Measurements from ENCODE around the gene PSMA5.

The PSMA5 gene

GRCh38 chr1:109433322-109433721 lies 7.1 kb upstream of the PSMA5 start:
- Histone ChIP-seq H3K79me2 (ENCODE audit: control insufficient read depth, insufficient read depth, low read length, poor library complexity) (no peaks in the 10 kb centered on the region), H4K12ac (ENCODE audit: low read depth, low read length) (no peak overlapping the region), H3K23ac (ENCODE audit: low read length) (no peak overlapping the region), H4K91ac (ENCODE audit: low read depth, low read length) (no peak overlapping the region), H3K27ac (ENCODE audit: low read depth, low read length) (no peak overlapping the region), H4K8ac (ENCODE audit: low read depth, low read length) (no peak overlapping the region), H2BK5ac (ENCODE audit: low read depth, low read length, poor library complexity) (no peak overlapping the region), H3K9me3 (ENCODE audit: insufficient read depth, low read depth, low read length) (peaks cover 5% of the 10 kb centered on the region), H3K18ac (ENCODE audit: low read length) (no peak overlapping the region), H2BK12ac (ENCODE audit: low read length) (no peak overlapping the region), H3K79me1 (ENCODE audit: low read length) (no peaks in the 10 kb centered on the region), H2AFZ (ENCODE audit: insufficient read depth, low read length, poor library complexity) (no peak overlapping the region), H3K27me3 (ENCODE audit: insufficient read depth, low read length) (no peaks in the 10 kb centered on the region), H3K9ac (ENCODE audit: low read length) (no peak overlapping the region), H2AK5ac (ENCODE audit: low read length) (no peak overlapping the region), H3K36me3 (ENCODE audit: control insufficient read depth in 1 of 2, insufficient read depth in 2 of 2, low read length in 2 of 2) (no peaks in the 10 kb centered on the region), H3K4me2 (ENCODE audit: low read length) (no peak overlapping the region), H3K4me1 (ENCODE audit: control insufficient read depth in 1 of 2, insufficient read depth in 2 of 2, low read length in 2 of 2) (no peaks in the 10 kb centered on the region), H3K14ac (ENCODE audit: low read length) (no peak overlapping the region), H3K4me3 (ENCODE audit: low read depth, low read length) (no peak overlapping the region), H2BK120ac (ENCODE audit: insufficient read depth, low read length, poor library complexity) (no peak overlapping the region), H3K4ac (ENCODE audit: low read depth, low read length) (no peak overlapping the region)
- WGBS (ENCODE audit: extremely low coverage, insufficient coverage, insufficient read length), result no CpG with 5 or more reads among the region's 1 CpG
- no peak for DNase-seq

- DNase-seq, result no peak
- no peaks in the 10 kb centered on the region for H3K27me3 ChIP-seq (ENCODE audit: insufficient read depth, low read length)
- H2AK5ac ChIP-seq (ENCODE audit: low read length), result no peak overlapping the region
- no peaks in the 10 kb centered on the region for H3K79me2 ChIP-seq (ENCODE audit: control insufficient read depth, insufficient read depth, low read length, poor library complexity)
- H2AFZ ChIP-seq (ENCODE audit: insufficient read depth, low read length, poor library complexity), result no peak overlapping the region
- H3K18ac ChIP-seq (ENCODE audit: low read length), result no peak overlapping the region
- H3K4ac ChIP-seq (ENCODE audit: low read depth, low read length), result no peak overlapping the region
- no peak overlapping the region for H4K12ac ChIP-seq (ENCODE audit: low read depth, low read length)
- H2BK5ac ChIP-seq (ENCODE audit: low read depth, low read length, poor library complexity), result no peak overlapping the region
- H3K79me1 ChIP-seq (ENCODE audit: low read length), result no peaks in the 10 kb centered on the region
- H2BK120ac ChIP-seq (ENCODE audit: insufficient read depth, low read length, poor library complexity), result no peak overlapping the region
- no peaks in the 10 kb centered on the region for H3K36me3 ChIP-seq (ENCODE audit: control insufficient read depth in 1 of 2, insufficient read depth in 2 of 2, low read length in 2 of 2)
- no peak overlapping the region for H4K8ac ChIP-seq (ENCODE audit: low read depth, low read length)
- no peak overlapping the region for H3K14ac ChIP-seq (ENCODE audit: low read length)
- H3K4me1 ChIP-seq (ENCODE audit: control insufficient read depth in 1 of 2, insufficient read depth in 2 of 2, low read length in 2 of 2), result no peaks in the 10 kb centered on the region
- H3K23ac ChIP-seq (ENCODE audit: low read length), result no peak overlapping the region
- no peak overlapping the region for H4K91ac ChIP-seq (ENCODE audit: low read depth, low read length)
- peaks cover 5% of the 10 kb centered on the region for H3K9me3 ChIP-seq (ENCODE audit: insufficient read depth, low read depth, low read length)
- no peak overlapping the region for H2BK12ac ChIP-seq (ENCODE audit: low read length)
- no peak overlapping the region for H3K4me2 ChIP-seq (ENCODE audit: low read length)
- H3K27ac ChIP-seq (ENCODE audit: low read depth, low read length), result no peak overlapping the region
- H3K9ac ChIP-seq (ENCODE audit: low read length), result no peak overlapping the region
- no peak overlapping the region for H3K4me3 ChIP-seq (ENCODE audit: low read depth, low read length)
These were observed 6.1 kb upstream of the PSMA5 start for GRCh38 chr1:109432336-109432735.

GRCh38 chr1:109427171-109427467 lies 871 bp upstream of the PSMA5 start:
- no peak overlapping the region for H3K4ac ChIP-seq (ENCODE audit: low read depth, low read length)
- no peak overlapping the region for H3K9ac ChIP-seq (ENCODE audit: low read length)
- peak overlapping the region; percentile 81 for H3K4me2 ChIP-seq (ENCODE audit: low read length)
- WGBS (ENCODE audit: extremely low coverage, insufficient coverage, insufficient read length), result no CpG with 5 or more reads among the region's 7 CpGs
- peaks cover 3% of the 10 kb centered on the region for H3K79me1 ChIP-seq (ENCODE audit: low read length)
- no peak overlapping the region for H2AK5ac ChIP-seq (ENCODE audit: low read length)
- H2AFZ ChIP-seq (ENCODE audit: insufficient read depth, low read length, poor library complexity), result no peak overlapping the region
- H2BK5ac ChIP-seq (ENCODE audit: low read depth, low read length, poor library complexity), result no peak overlapping the region
- H3K23ac ChIP-seq (ENCODE audit: low read length), result no peak overlapping the region
- no peak overlapping the region for H2BK120ac ChIP-seq (ENCODE audit: insufficient read depth, low read length, poor library complexity)
- H4K8ac ChIP-seq (ENCODE audit: low read depth, low read length), result no peak overlapping the region
- no peaks in the 10 kb centered on the region for H3K36me3 ChIP-seq (ENCODE audit: control insufficient read depth in 1 of 2, insufficient read depth in 2 of 2, low read length in 2 of 2)
- H3K27ac ChIP-seq (ENCODE audit: low read depth, low read length), result no peak overlapping the region
- H3K18ac ChIP-seq (ENCODE audit: low read length), result no peak overlapping the region
- peak in 1 of 2 donors; percentile 10 for DNase-seq
- H3K9me3 ChIP-seq (ENCODE audit: insufficient read depth, low read depth, low read length), result no peaks in the 10 kb centered on the region
- H3K4me1 ChIP-seq (ENCODE audit: control insufficient read depth in 1 of 2, insufficient read depth in 2 of 2, low read length in 2 of 2), result peaks cover 0 to 2% of the 10 kb centered on the region in 2 experiments
- H2BK12ac ChIP-seq (ENCODE audit: low read length), result no peak overlapping the region
- no peak overlapping the region for H4K91ac ChIP-seq (ENCODE audit: low read depth, low read length)
- no peak overlapping the region for H3K14ac ChIP-seq (ENCODE audit: low read length)
- H3K27me3 ChIP-seq (ENCODE audit: insufficient read depth, low read length), result no peaks in the 10 kb centered on the region
- H3K79me2 ChIP-seq (ENCODE audit: control insufficient read depth, insufficient read depth, low read length, poor library complexity), result peaks cover 6% of the 10 kb centered on the region
- H3K4me3 ChIP-seq (ENCODE audit: low read depth, low read length), result no peak overlapping the region
- H4K12ac ChIP-seq (ENCODE audit: low read depth, low read length), result no peak overlapping the region

DNA sequence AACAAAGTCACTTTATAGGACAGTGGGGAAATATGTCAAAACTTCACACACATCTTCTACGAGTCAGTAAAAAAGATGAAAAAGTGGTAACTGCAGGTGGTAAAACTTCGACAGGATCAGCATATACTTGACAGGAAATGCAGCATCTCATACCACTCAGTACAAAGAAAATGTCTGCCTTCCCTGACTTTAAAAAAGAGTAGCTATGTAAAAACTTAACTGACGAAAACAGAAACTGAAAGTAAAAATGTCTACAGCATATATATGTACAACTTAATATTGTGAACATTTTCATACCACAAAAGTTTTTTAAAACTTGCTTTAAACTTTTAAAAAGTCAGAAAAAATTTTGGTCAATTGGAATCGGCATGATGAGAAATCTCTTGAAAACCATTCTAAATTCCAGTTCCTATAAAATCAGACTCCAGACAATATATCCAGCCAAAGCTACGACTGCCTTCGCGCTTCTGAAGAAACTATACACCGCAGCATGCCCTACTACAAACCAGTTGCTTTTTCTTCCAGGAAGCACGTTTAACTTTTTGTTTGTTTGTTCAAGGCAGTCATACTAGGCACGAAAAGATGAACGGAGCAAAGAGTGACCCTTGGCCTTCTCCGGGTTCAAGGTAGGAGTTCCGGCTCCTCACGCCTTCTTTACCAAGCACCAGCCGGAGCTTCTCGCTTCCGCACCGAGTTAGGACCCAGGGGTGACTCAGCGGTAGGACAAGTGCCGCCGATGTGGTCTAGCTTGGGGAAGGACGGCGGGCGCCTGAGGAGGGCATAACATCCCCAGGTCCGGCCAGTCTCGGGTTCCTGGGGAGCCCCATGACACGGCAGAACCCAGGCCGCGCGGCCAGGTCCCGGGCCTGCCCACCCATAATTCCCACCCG lies 612 bp downstream of the PSMA5 start:
- Histone ChIP-seq H3K14ac (ENCODE audit: low read length) (peak overlapping the region; percentile 23), H3K27ac (ENCODE audit: low read depth, low read length) (peak overlapping the region; percentile 75), H3K4me3 (ENCODE audit: low read depth, low read length) (peak overlapping the region; percentile 97), H3K23ac (ENCODE audit: low read length) (no peak overlapping the region), H3K27me3 (ENCODE audit: insufficient read depth, low read length) (no peaks in the 10 kb centered on the region), H3K18ac (ENCODE audit: low read length) (peak overlapping the region; percentile 26), H2BK12ac (ENCODE audit: low read length) (no peak overlapping the region), H3K4me1 (ENCODE audit: control insufficient read depth in 1 of 2, insufficient read depth in 2 of 2, low read length in 2 of 2) (peaks cover 0 to 2% of the 10 kb centered on the region in 2 experiments), H3K79me2 (ENCODE audit: control insufficient read depth, insufficient read depth, low read length, poor library complexity) (peaks cover 6% of the 10 kb centered on the region), H3K79me1 (ENCODE audit: low read length) (peaks cover 3% of the 10 kb centered on the region), H3K36me3 (ENCODE audit: control insufficient read depth in 1 of 2, insufficient read depth in 2 of 2, low read length in 2 of 2) (peaks cover 6 to 7% of the 10 kb centered on the region in 2 experiments), H3K9me3 (ENCODE audit: insufficient read depth, low read depth, low read length) (no peaks in the 10 kb centered on the region), H4K12ac (ENCODE audit: low read depth, low read length) (peak overlapping the region; percentile 68), H2AFZ (ENCODE audit: insufficient read depth, low read length, poor library complexity) (peak overlapping the region; percentile 40), H2BK5ac (ENCODE audit: low read depth, low read length, poor library complexity) (no peak overlapping the region), H2BK120ac (ENCODE audit: insufficient read depth, low read length, poor library complexity) (no peak overlapping the region), H3K4ac (ENCODE audit: low read depth, low read length) (peak overlapping the region; percentile 60), H3K9ac (ENCODE audit: low read length) (peak overlapping the region; percentile 62), H3K4me2 (ENCODE audit: low read length) (peak overlapping the region; percentile 66), H4K91ac (ENCODE audit: low read depth, low read length) (peak overlapping the region; percentile 56), H4K8ac (ENCODE audit: low read depth, low read length) (peak overlapping the region; percentile 82), H2AK5ac (ENCODE audit: low read length) (no peak overlapping the region)
- WGBS (ENCODE audit: extremely low coverage, insufficient coverage, insufficient read length), result no CpG with 5 or more reads among the region's 32 CpGs
- peak; percentile 67 to 75 for DNase-seq

All from trophoblast cell (in vitro differentiated cells and primary cell).